Panc1 (cell line): ENCODE results near the gene ATP6V0E2. TPM values are rescaled to one million over a fixed set of nuclear protein-coding genes. Genes with fewer than 3 reads are reported as not detected.
A peak's percentile ranks its signal among the peaks of the same experiment; 100 is the strongest.

Experiments used
- ATAC-seq: fragments of 200-7000 bp; cut with Tn5 transposase; 2 replicates; pipeline ENCODE4 v1.9.1; 2020; ENCODE audit warnings: mild to moderate bottlenecking, moderate library complexity
- BruUV-seq: library from RNA; stranded (reverse); fragments of 400-500 nt; replicated peaks from 2 replicates; lab custom pipeline; 2021; lab: Mats Ljungman, UMichigan
- CTCF ChIA-PET: fragments of 300-600 bp; sonication (Branson Sonifier 250); formaldehyde crosslinking; loops from one replicate; lab custom pipeline; 2022; ENCODE audit warnings: antibody characterized with exemption; lab: Charles Lee
- POLR2A ChIA-PET: fragments of 300-600 bp; sonication (Branson Sonifier 250); formaldehyde crosslinking; loops from one replicate; lab custom pipeline; 2022; ENCODE audit warnings: antibody characterized with exemption; lab: Charles Lee
- DNase-seq: peaks from one replicate; pipeline ENCODE4 v3.0.0-alpha.2; 2010; ENCODE audit warnings: low read depth, low spot score
- H3K27ac ChIP-seq: 2 replicates; pipeline ENCODE4 v1.5.1; 2011; ENCODE audit warnings: mild to moderate bottlenecking, low read length, inconsistent platforms
- H3K27me3 ChIP-seq: fragments of 200-500 bp; sonication (Bioruptor generic); 2 replicates; pipeline ENCODE4 v1.6.0; 2014; ENCODE audit warnings: low read length, inconsistent platforms; ENCODE audit not compliant: control insufficient read depth, insufficient read depth
- H3K36me3 ChIP-seq: fragments of 200-500 bp; sonication (Bioruptor generic); 2 replicates; pipeline ENCODE4 v1.5.1; 2014; ENCODE audit warnings: inconsistent platforms, mild to moderate bottlenecking, low read length, moderate library complexity; ENCODE audit not compliant: control insufficient read depth, insufficient read depth
- H3K4me1 ChIP-seq: 2 replicates; pipeline ENCODE4 v1.5.1; 2011; ENCODE audit warnings: inconsistent platforms, mild to moderate bottlenecking, low read length, moderate library complexity; ENCODE audit not compliant: control insufficient read depth, insufficient read depth
- H3K4me3 ChIP-seq, 2 experiments: 2 replicates each; pipeline ENCODE4 v1.5.1; 2011 to 2012; ENCODE audit warnings: low read depth in 2 of 2, low read length in 2 of 2, mild to moderate bottlenecking in 2 of 2, inconsistent platforms in 1 of 2, moderate library complexity in 1 of 2
- H3K9me3 ChIP-seq: fragments of 200-500 bp; sonication (Bioruptor generic); 2 replicates; pipeline ENCODE4 v1.5.1; 2014; ENCODE audit warnings: low read depth, mild to moderate bottlenecking, inconsistent platforms, low read length, moderate library complexity; ENCODE audit not compliant: control insufficient read depth, insufficient read depth
- POLR2AphosphoS5 ChIP-seq: IDR thresholded peaks from 2 replicates; pipeline ENCODE4 v1.6.1; 2012; ENCODE audit warnings: mild to moderate bottlenecking, low read depth, low read length, moderate library complexity
- SIN3A ChIP-seq: IDR thresholded peaks from 2 replicates; pipeline ENCODE4 v1.6.1; 2012; ENCODE audit warnings: low read depth, mild to moderate bottlenecking, low read length, moderate library complexity, borderline replicate concordance; ENCODE audit not compliant: insufficient read depth
- TCF7L2 ChIP-seq: IDR thresholded peaks from 2 replicates; pipeline ENCODE4 v1.6.1; 2011; ENCODE audit warnings: mild to moderate bottlenecking, low read depth, low read length, inconsistent platforms
- in situ Hi-C: cut with HindIII; loops from 2 replicates; pipeline ENCODE4 v1.10.0; 2016; ENCODE audit warnings: low sequenced_read_pairs, low pct_unique_long_range_greater_than_20kb
- intact Hi-C: fragments of 100-400 bp; cut with micrococcal nuclease; formaldehyde crosslinking; loops from one replicate; pipeline ENCODE4 v1.10.0; 2022; ENCODE audit not compliant: unreplicated experiment
- total RNA-seq: library from RNA; stranded (reverse); gene quantifications from one replicate; pipeline ENCODE4 v1.2.1, GENCODE V29; 2021; ENCODE audit not compliant: unreplicated experiment
- TF ChIP-seq, protein P1 (sequence below): fragments of 450-650 bp; IDR thresholded peaks from 2 replicates; pipeline ENCODE4 v1.5.1; 2017; ENCODE audit warnings: mild to moderate bottlenecking
- TF ChIP-seq, protein P2 (sequence below), 2 experiments: IDR thresholded peaks; 2 replicates each; pipeline ENCODE4 v1.6.1; 2011 to 2012; ENCODE audit warnings: low read depth in 2 of 2, control low read depth in 1 of 2, low read length in 1 of 2, mild to moderate bottlenecking in 1 of 2, moderate library complexity in 1 of 2; ENCODE audit not compliant: insufficient read depth in 1 of 2

The ATP6V0E2 gene
- total RNA-seq, 1 experiment from 2014 or later = 44.7 TPM

DNA sequence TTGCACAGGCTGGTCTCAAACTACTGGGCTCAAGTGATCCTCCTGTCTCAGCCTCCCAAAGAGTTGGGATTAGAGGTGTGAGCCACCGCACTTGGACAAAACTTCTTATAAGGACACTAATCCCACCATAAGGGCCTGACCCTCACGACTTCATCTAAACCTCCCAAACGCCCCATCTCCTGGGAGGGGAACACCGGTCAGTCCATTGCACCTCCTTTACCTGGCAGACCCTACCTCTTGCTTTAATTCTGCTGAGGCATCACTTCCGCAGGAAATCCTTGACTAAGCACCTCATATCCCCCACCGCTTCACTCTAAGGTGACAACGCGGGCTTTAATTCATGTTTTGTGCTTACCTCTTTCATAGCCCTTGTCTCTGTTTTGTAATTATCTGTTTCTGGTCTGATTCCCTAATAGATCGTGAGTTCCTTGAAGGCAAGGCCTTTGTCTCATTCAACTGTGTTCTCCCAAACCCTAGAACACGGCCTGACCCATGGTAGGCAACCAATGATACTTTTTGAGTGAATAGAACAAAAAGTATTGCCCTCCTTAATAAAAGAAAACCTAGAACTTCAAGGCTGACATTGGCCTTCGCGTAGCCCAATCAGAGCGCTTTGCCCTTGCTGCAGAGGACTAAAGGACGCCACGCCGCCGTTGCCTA is 36.1 kb upstream of the ATP6V0E2 start:
- TF ChIP-seq, protein P1, sequence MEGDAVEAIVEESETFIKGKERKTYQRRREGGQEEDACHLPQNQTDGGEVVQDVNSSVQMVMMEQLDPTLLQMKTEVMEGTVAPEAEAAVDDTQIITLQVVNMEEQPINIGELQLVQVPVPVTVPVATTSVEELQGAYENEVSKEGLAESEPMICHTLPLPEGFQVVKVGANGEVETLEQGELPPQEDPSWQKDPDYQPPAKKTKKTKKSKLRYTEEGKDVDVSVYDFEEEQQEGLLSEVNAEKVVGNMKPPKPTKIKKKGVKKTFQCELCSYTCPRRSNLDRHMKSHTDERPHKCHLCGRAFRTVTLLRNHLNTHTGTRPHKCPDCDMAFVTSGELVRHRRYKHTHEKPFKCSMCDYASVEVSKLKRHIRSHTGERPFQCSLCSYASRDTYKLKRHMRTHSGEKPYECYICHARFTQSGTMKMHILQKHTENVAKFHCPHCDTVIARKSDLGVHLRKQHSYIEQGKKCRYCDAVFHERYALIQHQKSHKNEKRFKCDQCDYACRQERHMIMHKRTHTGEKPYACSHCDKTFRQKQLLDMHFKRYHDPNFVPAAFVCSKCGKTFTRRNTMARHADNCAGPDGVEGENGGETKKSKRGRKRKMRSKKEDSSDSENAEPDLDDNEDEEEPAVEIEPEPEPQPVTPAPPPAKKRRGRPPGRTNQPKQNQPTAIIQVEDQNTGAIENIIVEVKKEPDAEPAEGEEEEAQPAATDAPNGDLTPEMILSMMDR = no peak
- TF ChIP-seq POLR2AphosphoS5 = no peak
- peak; percentile 85 for TF ChIP-seq TCF7L2
- no peak for TF ChIP-seq SIN3A
- TF ChIP-seq, protein P2, sequence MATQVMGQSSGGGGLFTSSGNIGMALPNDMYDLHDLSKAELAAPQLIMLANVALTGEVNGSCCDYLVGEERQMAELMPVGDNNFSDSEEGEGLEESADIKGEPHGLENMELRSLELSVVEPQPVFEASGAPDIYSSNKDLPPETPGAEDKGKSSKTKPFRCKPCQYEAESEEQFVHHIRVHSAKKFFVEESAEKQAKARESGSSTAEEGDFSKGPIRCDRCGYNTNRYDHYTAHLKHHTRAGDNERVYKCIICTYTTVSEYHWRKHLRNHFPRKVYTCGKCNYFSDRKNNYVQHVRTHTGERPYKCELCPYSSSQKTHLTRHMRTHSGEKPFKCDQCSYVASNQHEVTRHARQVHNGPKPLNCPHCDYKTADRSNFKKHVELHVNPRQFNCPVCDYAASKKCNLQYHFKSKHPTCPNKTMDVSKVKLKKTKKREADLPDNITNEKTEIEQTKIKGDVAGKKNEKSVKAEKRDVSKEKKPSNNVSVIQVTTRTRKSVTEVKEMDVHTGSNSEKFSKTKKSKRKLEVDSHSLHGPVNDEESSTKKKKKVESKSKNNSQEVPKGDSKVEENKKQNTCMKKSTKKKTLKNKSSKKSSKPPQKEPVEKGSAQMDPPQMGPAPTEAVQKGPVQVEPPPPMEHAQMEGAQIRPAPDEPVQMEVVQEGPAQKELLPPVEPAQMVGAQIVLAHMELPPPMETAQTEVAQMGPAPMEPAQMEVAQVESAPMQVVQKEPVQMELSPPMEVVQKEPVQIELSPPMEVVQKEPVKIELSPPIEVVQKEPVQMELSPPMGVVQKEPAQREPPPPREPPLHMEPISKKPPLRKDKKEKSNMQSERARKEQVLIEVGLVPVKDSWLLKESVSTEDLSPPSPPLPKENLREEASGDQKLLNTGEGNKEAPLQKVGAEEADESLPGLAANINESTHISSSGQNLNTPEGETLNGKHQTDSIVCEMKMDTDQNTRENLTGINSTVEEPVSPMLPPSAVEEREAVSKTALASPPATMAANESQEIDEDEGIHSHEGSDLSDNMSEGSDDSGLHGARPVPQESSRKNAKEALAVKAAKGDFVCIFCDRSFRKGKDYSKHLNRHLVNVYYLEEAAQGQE (IDR thresholded peaks at IDR 0.05; ENCODE audit: insufficient read depth in 1 of 2, low read depth in 2 of 2, low read length in 1 of 2) = no peak
- Histone ChIP-seq H3K4me1 (peaks cover 11% of the 10 kb centered on the region; the same call in 1 of the 2 replicates), H3K27ac (no peak overlapping the region), H3K4me3 (peak overlapping the region; percentile 22 to 77; a peak in 3 of 4 replicates), H3K36me3 (no peaks in the 10 kb centered on the region; the same call in 1 of the 2 replicates), H3K9me3 (no peaks in the 10 kb centered on the region), H3K27me3 (no peaks in the 10 kb centered on the region)
- no peak for DNase-seq
- intact Hi-C loops (no loop called here), in situ Hi-C loops (no loop called here)
- no TSS peak for BruUV-seq
- no peak for ATAC-seq
- ChIA-PET POLR2A (no interaction called here), CTCF (no interaction called here)

DNA sequence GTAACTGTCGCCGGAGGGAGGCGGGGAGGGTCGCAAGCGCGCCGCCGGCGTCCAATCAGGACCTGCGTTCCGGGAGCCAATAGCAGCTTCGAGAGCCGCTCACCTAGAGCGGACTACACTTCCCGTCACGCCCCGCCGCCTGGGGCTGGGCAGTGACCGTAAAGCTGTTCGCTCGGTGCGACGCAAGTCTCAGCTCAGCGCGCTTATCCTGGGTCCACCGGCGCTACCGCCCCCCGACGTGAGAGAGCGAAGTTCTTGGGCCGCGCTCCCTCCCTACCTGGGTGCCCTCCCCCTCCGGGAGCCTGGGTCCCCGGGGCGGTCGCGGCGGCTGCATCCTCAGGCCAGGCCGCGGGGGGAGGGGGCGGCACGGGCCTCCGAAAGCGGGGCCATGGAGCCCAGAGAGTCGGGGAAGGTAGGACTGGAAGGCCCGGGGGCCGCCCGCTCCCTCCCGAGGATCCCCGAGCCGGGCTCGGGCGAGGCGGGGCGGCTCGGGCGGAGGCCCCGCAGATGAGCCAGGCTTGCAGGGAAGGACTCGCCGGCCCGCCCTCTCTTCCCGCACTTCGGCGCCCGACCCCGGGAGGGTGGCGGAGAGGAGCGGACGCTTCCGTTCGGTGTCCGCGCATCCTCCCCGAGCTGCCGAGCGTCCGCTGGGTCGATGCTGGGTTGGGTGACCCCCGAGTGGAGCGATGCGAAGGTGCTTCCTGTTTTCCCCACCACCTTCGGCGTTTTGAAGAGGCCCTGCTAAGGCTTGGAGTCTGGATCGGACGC is 35.4 kb upstream of the ATP6V0E2 start, which contains the start of gene ZNF862:
Gene ZNF862, plus strand, starts transcription at position 152 of the 768 bp plus-strand sequence. Its CDS starts 237 bp downstream, at position 389.
- peak within 1 kb of the TSS; percentile 72 for H3K27ac ChIP-seq
- in situ Hi-C loops (no loop called here), intact Hi-C loops (no loop called here)
- ChIA-PET CTCF (no interaction called here), POLR2A (no interaction called here)
- no TSS peak for BruUV-seq
- TF ChIP-seq, protein P1 = no peak
- TF ChIP-seq TCF7L2 = peak; percentile 53; the same call in 1 of the 2 replicates
- TF ChIP-seq, protein P2 (IDR thresholded peaks at IDR 0.05; ENCODE audit: insufficient read depth in 1 of 2, low read depth in 2 of 2, low read length in 1 of 2) = 0 out of 4 replicates have a peak, but pooled peaks of 1 of the 2 experiments have one; percentile 40
- TF ChIP-seq SIN3A = peak; percentile 61; the same call in 1 of the 2 replicates
- TF ChIP-seq POLR2AphosphoS5 = peak; percentile 72
- peak; percentile 99 for ATAC-seq
- H3K4me3 ChIP-seq = peak within 1 kb of the TSS; percentile 77 to 87
- H3K9me3 ChIP-seq = no peaks in the 10 kb centered on the region
- peaks cover 11% of the 10 kb centered on the region; the same call in 1 of the 2 replicates for H3K4me1 ChIP-seq
- H3K36me3 ChIP-seq = no peaks in the 10 kb centered on the region; the same call in 1 of the 2 replicates
- no peaks in the 10 kb centered on the region for H3K27me3 ChIP-seq
- DNase-seq = peak; percentile 91
